Measurements from ENCODE around the gene NCK2. TPM values are rescaled to one million over a fixed set of nuclear protein-coding genes. Genes with fewer than 3 reads are reported as not detected.
A peak's percentile ranks its signal among the peaks of the same experiment; 100 is the strongest.

The NCK2 gene
- total RNA-seq, 1 experiment from 2014 or later: 75.4 TPM

DNA sequence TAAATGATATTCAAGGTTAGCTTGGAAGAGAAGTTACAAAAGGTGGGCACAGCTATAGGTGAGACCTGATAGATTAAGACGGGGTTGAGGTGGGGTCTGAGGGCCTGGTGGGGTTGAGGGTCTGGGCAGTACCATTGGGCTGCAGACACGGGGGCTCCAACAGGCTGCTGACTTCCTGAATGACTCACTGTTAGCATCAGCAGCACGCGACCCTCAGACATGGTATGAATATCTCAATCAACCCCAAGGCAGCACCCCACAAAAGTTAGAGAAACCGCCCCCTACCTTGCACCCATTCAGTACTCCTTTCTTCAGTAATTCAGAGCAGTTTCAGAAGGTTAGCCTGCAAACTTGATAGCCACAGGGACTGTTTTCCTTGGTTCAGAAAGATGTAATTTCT is 10.8 kb upstream of the NCK2 start:
- TF ChIP-seq FOXK1 (CRISPR knock-in tag; IDR thresholded peaks at IDR 0.05) (no peak), GABPB1 (CRISPR knock-in tag; IDR thresholded peaks at IDR 0.05) (no peak), NR1H2 (CRISPR knock-in tag; IDR thresholded peaks at IDR 0.05) (no peak), SMAD3 (CRISPR knock-in tag; IDR thresholded peaks at IDR 0.05; ENCODE audit: borderline replicate concordance) (no peak), NFE2L1 (CRISPR knock-in tag; IDR thresholded peaks at IDR 0.05) (no peak), ZNF138 (CRISPR knock-in tag; conservative IDR thresholded peaks at IDR 0.05) (no peak)
- TF ChIP-seq, protein P1, sequence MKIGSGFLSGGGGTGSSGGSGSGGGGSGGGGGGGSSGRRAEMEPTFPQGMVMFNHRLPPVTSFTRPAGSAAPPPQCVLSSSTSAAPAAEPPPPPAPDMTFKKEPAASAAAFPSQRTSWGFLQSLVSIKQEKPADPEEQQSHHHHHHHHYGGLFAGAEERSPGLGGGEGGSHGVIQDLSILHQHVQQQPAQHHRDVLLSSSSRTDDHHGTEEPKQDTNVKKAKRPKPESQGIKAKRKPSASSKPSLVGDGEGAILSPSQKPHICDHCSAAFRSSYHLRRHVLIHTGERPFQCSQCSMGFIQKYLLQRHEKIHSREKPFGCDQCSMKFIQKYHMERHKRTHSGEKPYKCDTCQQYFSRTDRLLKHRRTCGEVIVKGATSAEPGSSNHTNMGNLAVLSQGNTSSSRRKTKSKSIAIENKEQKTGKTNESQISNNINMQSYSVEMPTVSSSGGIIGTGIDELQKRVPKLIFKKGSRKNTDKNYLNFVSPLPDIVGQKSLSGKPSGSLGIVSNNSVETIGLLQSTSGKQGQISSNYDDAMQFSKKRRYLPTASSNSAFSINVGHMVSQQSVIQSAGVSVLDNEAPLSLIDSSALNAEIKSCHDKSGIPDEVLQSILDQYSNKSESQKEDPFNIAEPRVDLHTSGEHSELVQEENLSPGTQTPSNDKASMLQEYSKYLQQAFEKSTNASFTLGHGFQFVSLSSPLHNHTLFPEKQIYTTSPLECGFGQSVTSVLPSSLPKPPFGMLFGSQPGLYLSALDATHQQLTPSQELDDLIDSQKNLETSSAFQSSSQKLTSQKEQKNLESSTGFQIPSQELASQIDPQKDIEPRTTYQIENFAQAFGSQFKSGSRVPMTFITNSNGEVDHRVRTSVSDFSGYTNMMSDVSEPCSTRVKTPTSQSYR (CRISPR knock-in tag; IDR thresholded peaks at IDR 0.05): no peak
- TF ChIP-seq, protein P2, sequence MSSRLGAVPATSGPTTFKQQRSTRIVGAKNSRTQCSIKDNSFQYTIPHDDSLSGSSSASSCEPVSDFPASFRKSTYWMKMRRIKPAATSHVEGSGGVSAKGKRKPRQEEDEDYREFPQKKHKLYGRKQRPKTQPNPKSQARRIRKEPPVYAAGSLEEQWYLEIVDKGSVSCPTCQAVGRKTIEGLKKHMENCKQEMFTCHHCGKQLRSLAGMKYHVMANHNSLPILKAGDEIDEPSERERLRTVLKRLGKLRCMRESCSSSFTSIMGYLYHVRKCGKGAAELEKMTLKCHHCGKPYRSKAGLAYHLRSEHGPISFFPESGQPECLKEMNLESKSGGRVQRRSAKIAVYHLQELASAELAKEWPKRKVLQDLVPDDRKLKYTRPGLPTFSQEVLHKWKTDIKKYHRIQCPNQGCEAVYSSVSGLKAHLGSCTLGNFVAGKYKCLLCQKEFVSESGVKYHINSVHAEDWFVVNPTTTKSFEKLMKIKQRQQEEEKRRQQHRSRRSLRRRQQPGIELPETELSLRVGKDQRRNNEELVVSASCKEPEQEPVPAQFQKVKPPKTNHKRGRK (CRISPR knock-in tag; IDR thresholded peaks at IDR 0.05; ENCODE audit: borderline replicate concordance): no peak
- TF ChIP-seq, protein P3, sequence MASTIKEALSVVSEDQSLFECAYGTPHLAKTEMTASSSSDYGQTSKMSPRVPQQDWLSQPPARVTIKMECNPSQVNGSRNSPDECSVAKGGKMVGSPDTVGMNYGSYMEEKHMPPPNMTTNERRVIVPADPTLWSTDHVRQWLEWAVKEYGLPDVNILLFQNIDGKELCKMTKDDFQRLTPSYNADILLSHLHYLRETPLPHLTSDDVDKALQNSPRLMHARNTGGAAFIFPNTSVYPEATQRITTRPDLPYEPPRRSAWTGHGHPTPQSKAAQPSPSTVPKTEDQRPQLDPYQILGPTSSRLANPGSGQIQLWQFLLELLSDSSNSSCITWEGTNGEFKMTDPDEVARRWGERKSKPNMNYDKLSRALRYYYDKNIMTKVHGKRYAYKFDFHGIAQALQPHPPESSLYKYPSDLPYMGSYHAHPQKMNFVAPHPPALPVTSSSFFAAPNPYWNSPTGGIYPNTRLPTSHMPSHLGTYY (CRISPR knock-in tag; IDR thresholded peaks at IDR 0.05): no peak
- Mint-ChIP-seq H3K4me1 (no peaks in the 10 kb centered on the region), H3K27ac (no peak overlapping the region), H3K4me3 (no peak overlapping the region), H3K36me3 (peaks cover 6% of the 10 kb centered on the region; the same call in 1 of the 2 replicates), H3K9me3 (peaks cover 13% of the 10 kb centered on the region), H3K27me3 (ENCODE audit: low read depth) (peaks cover 5% of the 10 kb centered on the region; the same call in 1 of the 2 replicates)
- no peak for DNase-seq (ENCODE audit: low spot score)
- ATAC-seq: no peak
- CTCF ChIA-PET: no interaction called here
- POLR2A ChIA-PET: no interaction called here

DNA sequence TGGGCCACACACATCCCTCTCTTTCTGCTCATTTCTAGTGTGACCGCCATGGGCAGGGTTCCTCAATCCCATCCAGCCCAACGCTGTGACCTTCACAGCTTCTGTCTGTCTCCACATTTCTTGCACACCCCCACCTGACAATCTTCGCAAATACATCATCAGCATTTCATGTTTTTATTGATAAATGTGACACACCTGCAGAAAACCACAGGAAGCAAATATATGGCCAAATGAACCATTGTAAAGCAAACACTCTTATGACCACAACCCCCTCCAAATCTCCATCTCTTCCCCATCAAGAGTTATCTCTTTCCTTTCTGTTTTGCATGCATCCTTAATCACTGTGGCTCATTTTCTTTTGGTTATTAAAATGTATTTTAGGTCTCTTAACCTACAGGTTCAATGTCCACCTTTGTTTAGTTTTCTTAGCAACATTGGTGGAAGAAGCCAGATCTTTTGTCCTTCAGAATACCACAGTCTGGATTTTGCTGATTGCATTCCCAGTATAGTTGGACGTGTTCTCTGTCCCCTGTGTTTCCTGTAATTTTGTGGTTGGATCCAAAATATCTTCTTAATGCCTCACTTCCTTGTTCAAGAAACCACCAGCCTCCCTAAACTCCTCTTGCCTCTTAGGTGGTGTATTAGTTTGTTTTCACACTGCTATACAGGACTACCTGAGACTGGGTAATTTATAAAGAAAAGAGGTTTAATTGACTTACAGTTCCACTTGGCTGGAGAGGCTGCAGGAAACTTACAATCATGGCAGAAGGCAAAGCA is 9.8 kb upstream of the NCK2 start:
- Mint-ChIP-seq H3K9me3 (peaks cover 9% of the 10 kb centered on the region), H3K4me1 (peaks cover 9% of the 10 kb centered on the region), H3K36me3 (peaks cover 4% of the 10 kb centered on the region; the same call in 1 of the 2 replicates), H3K27me3 (ENCODE audit: low read depth) (peaks cover 3% of the 10 kb centered on the region; the same call in 1 of the 2 replicates), H3K27ac (no peak overlapping the region), H3K4me3 (no peak overlapping the region)
- TF ChIP-seq, protein P3 (CRISPR knock-in tag; IDR thresholded peaks at IDR 0.05): no peak
- ChIA-PET CTCF (no interaction called here), POLR2A (no interaction called here)
- no peak for DNase-seq (ENCODE audit: low spot score)
- ATAC-seq: no peak

DNA sequence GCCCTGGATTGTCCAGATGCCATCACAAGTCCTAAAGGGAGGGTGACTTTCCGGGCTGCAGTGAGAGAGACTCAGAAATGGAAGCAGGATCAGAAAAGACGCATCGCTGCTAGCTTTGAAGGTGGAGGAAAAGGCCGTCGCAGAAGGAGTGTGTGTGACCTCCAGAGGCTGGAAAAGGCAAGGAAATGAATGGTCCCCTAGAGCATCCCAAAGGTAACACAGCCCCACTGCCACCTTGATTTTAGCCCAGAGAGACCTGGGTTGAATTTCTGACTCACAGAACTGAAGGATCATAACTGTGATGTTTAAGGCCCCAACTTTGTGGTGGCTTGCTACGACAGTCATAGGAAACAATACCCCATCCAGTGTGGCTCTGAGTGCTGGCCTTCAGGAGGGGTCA is 8.6 kb upstream of the NCK2 start:
- Mint-ChIP-seq H3K4me1 (peaks cover 12% of the 10 kb centered on the region), H3K27me3 (ENCODE audit: low read depth) (no peaks in the 10 kb centered on the region), H3K27ac (no peak overlapping the region), H3K4me3 (no peak overlapping the region), H3K9me3 (no peaks in the 10 kb centered on the region), H3K36me3 (no peaks in the 10 kb centered on the region)
- TF ChIP-seq, protein P4, sequence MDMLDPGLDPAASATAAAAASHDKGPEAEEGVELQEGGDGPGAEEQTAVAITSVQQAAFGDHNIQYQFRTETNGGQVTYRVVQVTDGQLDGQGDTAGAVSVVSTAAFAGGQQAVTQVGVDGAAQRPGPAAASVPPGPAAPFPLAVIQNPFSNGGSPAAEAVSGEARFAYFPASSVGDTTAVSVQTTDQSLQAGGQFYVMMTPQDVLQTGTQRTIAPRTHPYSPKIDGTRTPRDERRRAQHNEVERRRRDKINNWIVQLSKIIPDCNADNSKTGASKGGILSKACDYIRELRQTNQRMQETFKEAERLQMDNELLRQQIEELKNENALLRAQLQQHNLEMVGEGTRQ (CRISPR knock-in tag; IDR thresholded peaks at IDR 0.05): no peak
- TF ChIP-seq ZNF423 (CRISPR knock-in tag; IDR thresholded peaks at IDR 0.05) (no peak), TEAD1 (CRISPR knock-in tag; IDR thresholded peaks at IDR 0.05) (no peak), SMAD3 (CRISPR knock-in tag; IDR thresholded peaks at IDR 0.05; ENCODE audit: borderline replicate concordance) (no peak)
- TF ChIP-seq, protein P5, sequence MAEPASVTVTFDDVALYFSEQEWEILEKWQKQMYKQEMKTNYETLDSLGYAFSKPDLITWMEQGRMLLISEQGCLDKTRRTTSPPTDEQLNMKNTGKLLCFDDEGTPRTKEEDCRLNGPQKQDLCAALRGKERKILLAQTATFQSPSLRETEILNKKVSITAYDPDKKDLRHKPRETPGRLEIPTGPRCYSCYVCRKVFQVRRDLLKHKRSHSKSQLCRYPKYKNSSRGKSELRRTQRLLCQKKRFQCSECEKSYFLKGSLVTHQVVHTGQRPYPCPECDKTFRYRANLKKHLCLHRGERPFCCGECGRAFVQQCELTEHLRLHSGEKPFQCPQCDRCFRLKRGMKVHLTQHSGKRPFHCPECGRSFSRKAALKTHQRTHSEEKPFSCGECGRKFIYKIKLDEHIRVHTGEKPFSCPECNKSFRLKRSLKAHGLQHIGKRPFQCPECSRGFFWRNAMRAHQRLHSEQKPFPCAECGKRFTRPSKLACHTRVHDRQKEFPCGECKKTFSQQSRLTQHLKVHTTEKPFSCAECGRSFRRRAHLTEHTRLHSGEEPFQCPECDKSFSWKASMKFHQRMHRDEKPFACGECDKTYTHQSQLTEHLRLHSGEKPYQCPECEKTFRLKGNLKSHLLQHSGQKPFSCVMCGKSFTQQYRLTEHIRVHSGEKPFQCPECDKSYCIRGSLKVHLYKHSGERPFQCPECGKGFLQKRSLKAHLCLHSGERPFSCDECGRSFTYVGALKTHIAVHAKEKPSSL (CRISPR knock-in tag; conservative IDR thresholded peaks at IDR 0.05): no peak
- ATAC-seq (peak; percentile 93), DNase-seq (ENCODE audit: low spot score) (no peak)
- ChIA-PET CTCF (interaction anchor here (1.3 kb wide), 1 partner anchor 159 kb away, joined by 7 read pairs; no protein-coding TSS in a partner anchor), POLR2A (no interaction called here)

Measured in WTC11 (cell line).